Body of pancreas (tissue), 4 donors: ENCODE results near the gene AP2A2.

Experiments used
- CTCF ChIP-seq, 7 experiments: fragments of 450-650 bp in 4 of 7; fragments of 200-600 bp in 3 of 7; sonication (generic) in 3 of 7; IDR thresholded peaks; one replicate each; pipeline ENCODE4 v1.5.1; 2016 to 2019; ENCODE audit warnings: antibody characterized with exemption in 7 of 7
- POLR2A ChIP-seq, 3 donors: fragments of 450-650 bp; IDR thresholded peaks; one replicate each; pipeline ENCODE4 v1.6.1; 2016; ENCODE audit warnings: antibody characterized with exemption in 3 of 3, mild to moderate bottlenecking in 2 of 3

GRCh38 chr11:1042626-1043562, 117.2 kb downstream of the AP2A2 start:
- no peak for TF ChIP-seq POLR2A (IDR thresholded peaks at IDR 0.05)
- TF ChIP-seq CTCF (IDR thresholded peaks at IDR 0.05) = no peak
